Smooth muscle cell (in vitro differentiated cells): ENCODE data around the gene MAIP1. TPM values are rescaled to one million over a fixed set of nuclear protein-coding genes. Genes with fewer than 3 reads are reported as not detected.

Source experiments
- DNase-seq: peaks from one replicate; lab custom pipeline; 2025; ENCODE audit not compliant: unreplicated experiment; lab: John Stamatoyannopoulos, UW
- H2AFZ ChIP-seq: fragments of 200-600 bp; sonication (generic); 2 replicates; pipeline ENCODE4 v1.6.0; 2016; ENCODE audit warnings: antibody characterized with exemption, low read depth, mild to moderate bottlenecking
- H3F3A ChIP-seq: fragments of 200-600 bp; sonication (generic); 2 replicates; pipeline ENCODE4 v1.6.0; 2017; ENCODE audit warnings: antibody characterized with exemption, low read depth
- H3K27ac ChIP-seq: fragments of 200-600 bp; sonication (generic); 2 replicates; pipeline ENCODE4 v1.5.1; 2016; ENCODE audit warnings: low read depth, mild to moderate bottlenecking
- H3K27me3 ChIP-seq: fragments of 200-600 bp; sonication (generic); 2 replicates; pipeline ENCODE4 v1.6.1; 2016; ENCODE audit warnings: low read depth, mild to moderate bottlenecking
- H3K36me3 ChIP-seq: fragments of 200-600 bp; sonication (generic); 2 replicates; pipeline ENCODE4 v1.5.1; 2016; ENCODE audit warnings: low read depth
- H3K4me1 ChIP-seq: fragments of 200-600 bp; sonication (generic); 2 replicates; pipeline ENCODE4 v1.5.1; 2016; ENCODE audit warnings: low read depth
- H3K4me2 ChIP-seq: fragments of 200-600 bp; sonication (generic); 2 replicates; pipeline ENCODE4 v1.6.0; 2016; ENCODE audit warnings: mild to moderate bottlenecking
- H3K4me3 ChIP-seq: fragments of 200-600 bp; sonication (generic); 2 replicates; pipeline ENCODE4 v1.5.1; 2016; ENCODE audit warnings: mild to moderate bottlenecking
- H3K79me2 ChIP-seq: fragments of 200-600 bp; sonication (generic); 2 replicates; pipeline ENCODE4 v1.6.0; 2016; ENCODE audit warnings: low read depth, mild to moderate bottlenecking
- H3K9ac ChIP-seq: fragments of 200-600 bp; sonication (generic); 2 replicates; pipeline ENCODE4 v1.6.0; 2016; ENCODE audit warnings: low read depth
- H3K9me3 ChIP-seq: fragments of 200-600 bp; sonication (generic); replicated peaks from 2 replicates; pipeline ENCODE4 v1.5.1; 2016; ENCODE audit warnings: low read depth
- H4K20me1 ChIP-seq: fragments of 200-600 bp; sonication (generic); 2 replicates; pipeline ENCODE4 v1.6.0; 2016; ENCODE audit warnings: low read depth
- CTCF ChIP-seq: fragments of 200-600 bp; sonication (generic); IDR thresholded peaks from 2 replicates; pipeline ENCODE4 v1.5.1; 2017; ENCODE audit warnings: borderline replicate concordance, mild to moderate bottlenecking, antibody characterized with exemption; ENCODE audit not compliant: insufficient read depth, poor library complexity, severe bottlenecking
- WGBS: methylation state at CpG from one replicate; pipeline ENCODE4 v1.1.7; 2016; ENCODE audit warnings: low lambda C conversion rate; 5-methylcytosine and 5-hydroxymethylcytosine counted together
- polyA plus RNA-seq: library from polyadenylated mRNA; unstranded; fragments of >200 nt; fragmentation: Nextera tagmentation; extraction: Ambion mirVana; gene quantifications from 2 replicates; pipeline ENCODE4 v1.2.1, GENCODE V29; 2016
- total RNA-seq: library from RNA; depleted of rRNA; stranded (reverse); fragments of >200 nt; gene quantifications from 2 replicates; pipeline ENCODE4 v1.2.3, GENCODE V29; 2014

The MAIP1 gene
- total and polyA plus RNA-seq, 2 experiments from 2014 or later = 15.0 to 133 TPM

GRCh38 chr2:199955007-199955338, 409 bp upstream of the MAIP1 start:
- H3K36me3 ChIP-seq = no peaks in the 10 kb centered on the region
- DNase-seq = no peak
- no peaks in the 10 kb centered on the region for H3K27me3 ChIP-seq
- peaks cover 20% of the 10 kb centered on the region for H4K20me1 ChIP-seq
- H3K27ac ChIP-seq = peak overlapping the region; percentile 87
- no peaks in the 10 kb centered on the region for H3F3A ChIP-seq
- TF ChIP-seq CTCF = no peak
- H3K4me2 ChIP-seq = peak overlapping the region; percentile 87
- peak overlapping the region; percentile 84 for H2AFZ ChIP-seq
- H3K9ac ChIP-seq = peak overlapping the region; percentile 87
- peaks cover 19% of the 10 kb centered on the region for H3K4me1 ChIP-seq
- under 1% methylated on average over 13 of the region's 13 CpGs for WGBS
- H3K4me3 ChIP-seq = peak overlapping the region; percentile 73
- no peaks in the 10 kb centered on the region for H3K9me3 ChIP-seq
- H3K79me2 ChIP-seq = peaks cover 76% of the 10 kb centered on the region

- Histone ChIP-seq H3K79me2 (peaks cover 72% of the 10 kb centered on the region), H3K4me1 (peaks cover 19% of the 10 kb centered on the region), H2AFZ (peak overlapping the region; percentile 84), H3F3A (no peaks in the 10 kb centered on the region), H3K4me3 (peak overlapping the region; percentile 73), H3K36me3 (no peaks in the 10 kb centered on the region), H3K4me2 (peak overlapping the region; percentile 87), H3K27me3 (no peaks in the 10 kb centered on the region), H3K27ac (peak overlapping the region; percentile 87), H3K9me3 (no peaks in the 10 kb centered on the region), H4K20me1 (peaks cover 10% of the 10 kb centered on the region), H3K9ac (peak overlapping the region; percentile 87)
- no peak for TF ChIP-seq CTCF
- no peak for DNase-seq
- WGBS = 3% methylated on average over 10 of the region's 10 CpGs
Measured at GRCh38 chr2:199956062-199956380, 639 bp downstream of the MAIP1 start.

- Histone ChIP-seq H3K9ac (no peak overlapping the region), H3K4me2 (peak overlapping the region; percentile 87), H3K79me2 (peaks cover 53% of the 10 kb centered on the region), H3K36me3 (peaks cover 5% of the 10 kb centered on the region), H3K27ac (no peak overlapping the region), H3K4me3 (no peak overlapping the region), H3F3A (no peaks in the 10 kb centered on the region), H2AFZ (no peak overlapping the region), H4K20me1 (peaks cover 6% of the 10 kb centered on the region), H3K4me1 (peaks cover 19% of the 10 kb centered on the region), H3K27me3 (no peaks in the 10 kb centered on the region), H3K9me3 (no peaks in the 10 kb centered on the region)
- no peak for TF ChIP-seq CTCF
- WGBS = 92% methylated on average over 4 of the region's 4 CpGs
- DNase-seq = no peak
Measured at GRCh38 chr2:199958014-199958413, 2.6 kb downstream of the MAIP1 start.

- no peak for DNase-seq
- H2AFZ ChIP-seq = no peak overlapping the region
- WGBS = 98% methylated on average over 2 of the region's 2 CpGs
- H3K4me1 ChIP-seq = peaks cover 4% of the 10 kb centered on the region
- no peak overlapping the region for H3K27ac ChIP-seq
- H3K27me3 ChIP-seq = no peaks in the 10 kb centered on the region
- H3K4me3 ChIP-seq = no peak overlapping the region
- H3F3A ChIP-seq = no peaks in the 10 kb centered on the region
- no peaks in the 10 kb centered on the region for H3K9me3 ChIP-seq
- no peak overlapping the region for H3K4me2 ChIP-seq
- no peak for TF ChIP-seq CTCF
- peaks cover 20% of the 10 kb centered on the region for H3K36me3 ChIP-seq
- no peaks in the 10 kb centered on the region for H4K20me1 ChIP-seq
- H3K9ac ChIP-seq = no peak overlapping the region
- H3K79me2 ChIP-seq = peaks cover 20% of the 10 kb centered on the region
Measured at GRCh38 chr2:199962203-199962602, 6.8 kb downstream of the MAIP1 start.
